H9 (cell line): ENCODE measurements around the gene FAXC. TPM values are rescaled to one million over a fixed set of nuclear protein-coding genes. Genes with fewer than 3 reads are reported as not detected.
A peak's percentile ranks its signal among the peaks of the same experiment; 100 is the strongest.

Source experiments
- DNase-seq: peaks from one replicate; pipeline ENCODE4 v3.0.0-alpha.2; 2017
- H2AFZ ChIP-seq: one replicate; pipeline ENCODE4 v1.6.1; 2013; ENCODE audit warnings: mild to moderate bottlenecking, low read length, control low read depth, moderate library complexity
- H2AK5ac ChIP-seq: 2 replicates; pipeline ENCODE4 v1.6.1; 2013; ENCODE audit warnings: low read length, control low read depth, mixed read lengths; ENCODE audit not compliant: insufficient read length
- H2BK120ac ChIP-seq: one replicate; pipeline ENCODE4 v1.6.1; 2013; ENCODE audit warnings: low read depth, mild to moderate bottlenecking, low read length, control low read depth, inconsistent platforms; ENCODE audit not compliant: poor library complexity, severe bottlenecking
- H2BK12ac ChIP-seq: 2 replicates; pipeline ENCODE4 v1.6.1; 2013; ENCODE audit warnings: low read length, control low read depth, mixed read lengths, low read depth; ENCODE audit not compliant: insufficient read length
- H2BK15ac ChIP-seq: 2 replicates; pipeline ENCODE4 v1.6.1; 2013; ENCODE audit warnings: low read depth, low read length, control low read depth
- H2BK20ac ChIP-seq: one replicate; pipeline ENCODE4 v1.6.1; 2013; ENCODE audit warnings: low read depth, mild to moderate bottlenecking, low read length, control low read depth, inconsistent platforms; ENCODE audit not compliant: poor library complexity, severe bottlenecking
- H2BK5ac ChIP-seq: 2 replicates; pipeline ENCODE4 v1.6.1; 2013; ENCODE audit warnings: low read length, control low read depth, mixed read lengths; ENCODE audit not compliant: insufficient read length
- H3K14ac ChIP-seq: 2 replicates; pipeline ENCODE4 v1.6.1; 2013; ENCODE audit warnings: low read length, control low read depth; ENCODE audit not compliant: insufficient read depth
- H3K18ac ChIP-seq: 2 replicates; pipeline ENCODE4 v1.6.1; 2013; ENCODE audit warnings: low read depth, mild to moderate bottlenecking, mixed read lengths, low read length, control low read depth; ENCODE audit not compliant: insufficient read length
- H3K23ac ChIP-seq: 2 replicates; pipeline ENCODE4 v1.6.1; 2013; ENCODE audit warnings: low read length, control low read depth, mixed read lengths, low read depth; ENCODE audit not compliant: insufficient read length
- H3K23me2 ChIP-seq: 2 replicates; pipeline ENCODE4 v1.6.1; 2013; ENCODE audit warnings: low read depth, mild to moderate bottlenecking, mixed read lengths, low read length, control low read depth; ENCODE audit not compliant: insufficient read length, poor library complexity, severe bottlenecking
- H3K27ac ChIP-seq: 2 replicates; pipeline ENCODE4 v1.5.1; 2013; ENCODE audit warnings: low read length, control low read depth, mixed read lengths, low read depth; ENCODE audit not compliant: insufficient read length
- H3K27me3 ChIP-seq: 2 replicates; pipeline ENCODE4 v1.6.1; 2013; ENCODE audit warnings: low read length, control low read depth, inconsistent platforms; ENCODE audit not compliant: insufficient read depth
- H3K4ac ChIP-seq: 2 replicates; pipeline ENCODE4 v1.6.1; 2013; ENCODE audit warnings: low read depth, mild to moderate bottlenecking, control low read depth, inconsistent platforms, low read length, moderate library complexity
- H3K4me1 ChIP-seq: 2 replicates; pipeline ENCODE4 v1.6.1; 2013; ENCODE audit warnings: low read length, control low read depth, inconsistent platforms; ENCODE audit not compliant: insufficient read depth
- H3K4me2 ChIP-seq: 2 replicates; pipeline ENCODE4 v1.6.1; 2013; ENCODE audit warnings: low read length, control low read depth, mixed read lengths; ENCODE audit not compliant: insufficient read length, insufficient read depth
- H3K56ac ChIP-seq: 2 replicates; pipeline ENCODE4 v1.6.1; 2013; ENCODE audit warnings: low read depth, mild to moderate bottlenecking, mixed read lengths, low read length, control low read depth; ENCODE audit not compliant: insufficient read length
- H3K79me1 ChIP-seq: 2 replicates; pipeline ENCODE4 v1.6.1; 2013; ENCODE audit warnings: low read depth, mild to moderate bottlenecking, moderate library complexity, low read length, control low read depth, inconsistent platforms; ENCODE audit not compliant: insufficient read depth, poor library complexity, severe bottlenecking
- H3K79me2 ChIP-seq: 2 replicates; pipeline ENCODE4 v1.6.1; 2013; ENCODE audit warnings: low read length, control low read depth, inconsistent platforms; ENCODE audit not compliant: insufficient read depth
- H3K9ac ChIP-seq: 2 replicates; pipeline ENCODE4 v1.6.1; 2013; ENCODE audit warnings: low read length, control low read depth, mixed read lengths; ENCODE audit not compliant: insufficient read length; ENCODE audit errors: extremely low read depth
- H3K9me3 ChIP-seq: one replicate; pipeline ENCODE4 v1.6.1; 2013; ENCODE audit warnings: low read depth, low read length, inconsistent platforms; ENCODE audit not compliant: control insufficient read depth
- H3T11ph ChIP-seq: one replicate; pipeline ENCODE4 v1.6.1; 2013; ENCODE audit warnings: mild to moderate bottlenecking, low read length, control low read depth, inconsistent platforms
- H4K20me1 ChIP-seq: one replicate; pipeline ENCODE4 v1.6.1; 2013; ENCODE audit not compliant: control insufficient read depth, insufficient read length, insufficient read depth
- H4K5ac ChIP-seq: 2 replicates; pipeline ENCODE4 v1.6.1; 2013; ENCODE audit warnings: low read depth, mild to moderate bottlenecking, mixed read lengths, low read length, control low read depth; ENCODE audit not compliant: insufficient read length
- H4K8ac ChIP-seq: replicated peaks from 2 replicates; pipeline ENCODE4 v1.6.1; 2013; ENCODE audit warnings: low read length, control low read depth, mixed read lengths, low read depth; ENCODE audit not compliant: insufficient read length
- H4K91ac ChIP-seq: 2 replicates; pipeline ENCODE4 v1.6.1; 2013; ENCODE audit warnings: low read depth, mild to moderate bottlenecking, moderate library complexity, mixed read lengths, low read length, control low read depth; ENCODE audit not compliant: insufficient read length
- H3K27ac Mint-ChIP-seq, 3 experiments: 2 replicates in 2 of 3; 3 replicates in 1 of 3; pipeline ENCODE4 v1.8.0; 2020 to 2021; ENCODE audit warnings: mixed read lengths in 3 of 3, mild to moderate bottlenecking in 1 of 3, moderate library complexity in 1 of 3
- H3K27me3 Mint-ChIP-seq: 2 replicates; pipeline ENCODE4 v1.8.0; 2021; ENCODE audit warnings: low read depth, mild to moderate bottlenecking, moderate library complexity, mixed read lengths
- H3K36me3 Mint-ChIP-seq, 3 experiments: 2 replicates in 2 of 3; 3 replicates in 1 of 3; pipeline ENCODE4 v1.8.0; 2020 to 2021; ENCODE audit warnings: low read depth in 3 of 3, mixed read lengths in 3 of 3; ENCODE audit not compliant: insufficient read depth in 1 of 3
- H3K4me1 Mint-ChIP-seq, 2 experiments: 2 replicates each; pipeline ENCODE4 v1.8.0; 2020; ENCODE audit warnings: mixed read lengths in 2 of 2
- H3K4me3 Mint-ChIP-seq, 2 experiments: 2 replicates in 1 of 2; 3 replicates in 1 of 2; pipeline ENCODE4 v1.8.0; 2020 to 2021; ENCODE audit warnings: mild to moderate bottlenecking in 2 of 2, mixed read lengths in 2 of 2, moderate library complexity in 1 of 2
- H3K9me3 Mint-ChIP-seq, 2 experiments: 2 replicates in 1 of 2; 3 replicates in 1 of 2; pipeline ENCODE4 v1.8.0; 2020; ENCODE audit warnings: mild to moderate bottlenecking in 2 of 2, mixed read lengths in 2 of 2, moderate library complexity in 1 of 2
- WGBS: extraction: QIAGEN DNeasy Blood & Tissue Kit; methylation state at CpG from one replicate; pipeline ENCODE4 v1.1.7; 2013; ENCODE audit warnings: missing lambda C conversion rate, low lambda C conversion rate, mixed read lengths; ENCODE audit not compliant: insufficient read length; ENCODE audit errors: extremely low coverage; 5-methylcytosine and 5-hydroxymethylcytosine counted together
- total RNA-seq: library from RNA; stranded (reverse); gene quantifications from 2 replicates; pipeline ENCODE4 v1.2.1, GENCODE V29; 2021
- TF ChIP-seq, protein P1 (sequence below): fragments of 200-600 bp; sonication (generic); conservative IDR thresholded peaks from 3 replicates; pipeline ENCODE4 v1.8.0; 2021; ENCODE audit warnings: antibody characterized with exemption, mild to moderate bottlenecking

The FAXC gene
- total RNA-seq, 1 experiment from 2014 or later, result 17.2 TPM

DNA sequence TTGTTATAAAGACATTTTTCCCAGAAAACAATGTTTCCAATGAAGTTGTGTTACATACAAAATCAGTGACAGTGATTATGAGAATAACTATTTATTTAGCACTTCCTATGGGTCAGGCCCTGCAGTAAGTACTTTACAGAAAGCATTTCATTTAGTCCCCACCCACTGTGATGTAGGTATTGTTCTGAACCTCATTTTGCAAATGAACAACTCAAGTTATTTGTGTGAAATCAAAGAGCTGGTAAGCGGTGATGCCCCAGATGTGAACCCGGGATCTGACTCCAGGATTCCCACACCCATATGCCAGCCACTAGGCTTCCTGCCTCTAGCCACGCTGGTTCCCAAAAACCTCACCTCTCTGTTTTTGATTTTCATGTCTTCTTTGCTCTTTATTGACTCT is 30.9 kb downstream of the FAXC start:
- Histone ChIP-seq H2BK20ac (no peak overlapping the region), H4K20me1 (no peaks in the 10 kb centered on the region), H4K91ac (no peak overlapping the region), H3K56ac (no peak overlapping the region), H2BK12ac (no peak overlapping the region), H3K4me2 (no peak overlapping the region), H3K9me3 (no peaks in the 10 kb centered on the region), H3K79me2 (no peaks in the 10 kb centered on the region), H4K5ac (no peak overlapping the region), H3T11ph (no peak overlapping the region), H3K27me3 (no peaks in the 10 kb centered on the region), H3K4ac (no peak overlapping the region), H2BK15ac (no peak overlapping the region), H3K9ac (no peak overlapping the region), H2AK5ac (no peak overlapping the region), H3K18ac (no peak overlapping the region), H3K23me2 (no peaks in the 10 kb centered on the region), H2AFZ (no peak overlapping the region), H2BK120ac (no peak overlapping the region), H3K23ac (no peak overlapping the region), H3K14ac (no peak overlapping the region), H3K4me1 (no peaks in the 10 kb centered on the region), H3K27ac (no peak overlapping the region), H4K8ac (no peak overlapping the region), H3K79me1 (no peaks in the 10 kb centered on the region), H2BK5ac (no peak overlapping the region)
- no peak overlapping the region for H3K4me3 Mint-ChIP-seq
- peaks cover 9 to 11% of the 10 kb centered on the region in 2 experiments for H3K4me1 Mint-ChIP-seq
- no peak for DNase-seq
- H3K27ac Mint-ChIP-seq, result peak overlapping the region in 2 of 3 experiments; percentile 45 to 46; a peak in 2 of 7 replicates
- H3K9me3 Mint-ChIP-seq, result no peaks in the 10 kb centered on the region
- H3K27me3 Mint-ChIP-seq, result no peaks in the 10 kb centered on the region
- TF ChIP-seq, protein P1, sequence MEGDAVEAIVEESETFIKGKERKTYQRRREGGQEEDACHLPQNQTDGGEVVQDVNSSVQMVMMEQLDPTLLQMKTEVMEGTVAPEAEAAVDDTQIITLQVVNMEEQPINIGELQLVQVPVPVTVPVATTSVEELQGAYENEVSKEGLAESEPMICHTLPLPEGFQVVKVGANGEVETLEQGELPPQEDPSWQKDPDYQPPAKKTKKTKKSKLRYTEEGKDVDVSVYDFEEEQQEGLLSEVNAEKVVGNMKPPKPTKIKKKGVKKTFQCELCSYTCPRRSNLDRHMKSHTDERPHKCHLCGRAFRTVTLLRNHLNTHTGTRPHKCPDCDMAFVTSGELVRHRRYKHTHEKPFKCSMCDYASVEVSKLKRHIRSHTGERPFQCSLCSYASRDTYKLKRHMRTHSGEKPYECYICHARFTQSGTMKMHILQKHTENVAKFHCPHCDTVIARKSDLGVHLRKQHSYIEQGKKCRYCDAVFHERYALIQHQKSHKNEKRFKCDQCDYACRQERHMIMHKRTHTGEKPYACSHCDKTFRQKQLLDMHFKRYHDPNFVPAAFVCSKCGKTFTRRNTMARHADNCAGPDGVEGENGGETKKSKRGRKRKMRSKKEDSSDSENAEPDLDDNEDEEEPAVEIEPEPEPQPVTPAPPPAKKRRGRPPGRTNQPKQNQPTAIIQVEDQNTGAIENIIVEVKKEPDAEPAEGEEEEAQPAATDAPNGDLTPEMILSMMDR, result no peak
- H3K36me3 Mint-ChIP-seq, result peaks cover 2 to 17% (median 14%) of the 10 kb centered on the region in 3 experiments; a peak in 6 of 7 replicates
- WGBS, result no CpG with 5 or more reads among the region's 3 CpGs
